Measurements from ENCODE around the gene MYLK. TPM values are rescaled to one million over a fixed set of nuclear protein-coding genes. Genes with fewer than 3 reads are reported as not detected.

Gene MYLK
- polyA plus RNA-seq, 3 donors, result 0.35 to 1.3 (median 0.51) TPM

- Histone ChIP-seq H3K27me3 (ENCODE audit: control insufficient read depth in 2 of 2, insufficient read depth in 2 of 2, low read length in 2 of 2) (no peaks in the 10 kb centered on the region), H3K79me2 (ENCODE audit: insufficient read depth, low read length) (no peaks in the 10 kb centered on the region), H3K4me3 (replicated peaks in 1 of 3; ENCODE audit: low read depth in 2 of 3, low read length in 3 of 3) (no peak overlapping the region), H2AFZ (ENCODE audit: insufficient read depth, low read depth, low read length, poor library complexity, severe bottlenecking) (no peak overlapping the region), H3K9me3 (replicated peaks in 1 of 2; ENCODE audit: control insufficient read depth in 1 of 2, insufficient read depth in 1 of 2, low read length in 2 of 2) (peaks cover 3 to 5% of the 10 kb centered on the region in 2 donors), H3K4me1 (ENCODE audit: control insufficient read depth in 1 of 2, insufficient read depth in 2 of 2, low read length in 2 of 2) (no peaks in the 10 kb centered on the region), H3K4me2 (replicated peaks; ENCODE audit: extremely low read depth, low read length, poor library complexity, severe bottlenecking) (no peak overlapping the region), H4K20me1 (ENCODE audit: insufficient read depth, low read length) (no peaks in the 10 kb centered on the region), H3K36me3 (replicated peaks in 1 of 2; ENCODE audit: control insufficient read depth in 1 of 2, insufficient read depth in 2 of 2, low read length in 2 of 2) (no peaks in the 10 kb centered on the region), H3K27ac (ENCODE audit: low read depth in 1 of 2, low read length in 2 of 2) (no peak overlapping the region), H3K9ac (ENCODE audit: insufficient read depth, low read length, poor library complexity, severe bottlenecking) (no peak overlapping the region)
- Mint-ChIP-seq H3K27ac (no peak overlapping the region), H3K9me3 (peaks cover 2 to 21% (median 6%) of the 10 kb centered on the region in 7 donors), H3K4me3 (no peak overlapping the region), H3K4me1 (no peaks in the 10 kb centered on the region), H3K27me3 (ENCODE audit: low read depth in 3 of 3) (no peaks in the 10 kb centered on the region), H3K36me3 (no peaks in the 10 kb centered on the region)
- no CpG with 5 or more reads among the region's 2 CpGs for WGBS (ENCODE audit: insufficient coverage)
- TF ChIP-seq CTCF (IDR thresholded peaks at IDR 0.05), result no peak
- no peak for DNase-seq
- intact Hi-C loops (cut with micrococcal nuclease), result no loop called here
Measured at GRCh38 chr3:123853686-123854372, 30.3 kb downstream of the MYLK start.

- no peak overlapping the region for H3K4me3 ChIP-seq (replicated peaks in 1 of 3; ENCODE audit: low read depth in 2 of 3, low read length in 3 of 3)
- intact Hi-C loops (cut with micrococcal nuclease), result no loop called here
- no peaks in the 10 kb centered on the region for H3K79me2 ChIP-seq (ENCODE audit: insufficient read depth, low read length)
- DNase-seq, result no peak
- no peak overlapping the region for H3K9ac ChIP-seq (ENCODE audit: insufficient read depth, low read length, poor library complexity, severe bottlenecking)
- peaks cover 10 to 14% of the 10 kb centered on the region in 2 donors for H3K9me3 ChIP-seq (replicated peaks in 1 of 2; ENCODE audit: control insufficient read depth in 1 of 2, insufficient read depth in 1 of 2, low read length in 2 of 2)
- H3K36me3 Mint-ChIP-seq, result no peaks in the 10 kb centered on the region
- no peaks in the 10 kb centered on the region for H3K27me3 Mint-ChIP-seq (ENCODE audit: low read depth in 3 of 3)
- H3K36me3 ChIP-seq (replicated peaks in 1 of 2; ENCODE audit: control insufficient read depth in 1 of 2, insufficient read depth in 2 of 2, low read length in 2 of 2), result no peaks in the 10 kb centered on the region
- WGBS (ENCODE audit: insufficient coverage), result no CpG with 5 or more reads among the region's 1 CpG
- no peak overlapping the region for H2AFZ ChIP-seq (ENCODE audit: insufficient read depth, low read depth, low read length, poor library complexity, severe bottlenecking)
- H3K27me3 ChIP-seq (ENCODE audit: control insufficient read depth in 2 of 2, insufficient read depth in 2 of 2, low read length in 2 of 2), result no peaks in the 10 kb centered on the region
- peaks cover 0 to 38% (median 16%) of the 10 kb centered on the region in 7 donors for H3K9me3 Mint-ChIP-seq
- no peak for TF ChIP-seq CTCF (IDR thresholded peaks at IDR 0.05)
- H4K20me1 ChIP-seq (ENCODE audit: insufficient read depth, low read length), result no peaks in the 10 kb centered on the region
- H3K4me1 ChIP-seq (ENCODE audit: control insufficient read depth in 1 of 2, insufficient read depth in 2 of 2, low read length in 2 of 2), result no peaks in the 10 kb centered on the region
- H3K4me1 Mint-ChIP-seq, result no peaks in the 10 kb centered on the region
- no peak overlapping the region for H3K4me3 Mint-ChIP-seq
- no peak overlapping the region for H3K4me2 ChIP-seq (replicated peaks; ENCODE audit: extremely low read depth, low read length, poor library complexity, severe bottlenecking)
- no peak overlapping the region for H3K27ac ChIP-seq (ENCODE audit: low read depth in 1 of 2, low read length in 2 of 2)
- H3K27ac Mint-ChIP-seq, result no peak overlapping the region
Measured at GRCh38 chr3:123847209-123847608, 36.9 kb downstream of the MYLK start.

Data from CD14-positive monocyte (primary cell).